HG02678 (cell line): ENCODE results near the gene SLC36A1.
"Not testable (repeated sequence)": the region's sequence is repeated elsewhere in the genome, so short reads cannot be mapped to it uniquely, and the experiment has no call there.

ENCODE experiments used
- ATAC-seq: cut with Tn5 transposase; IDR thresholded peaks from one replicate; pipeline ENCODE4 v1.9.1; 2021; ENCODE audit warnings: mild to moderate bottlenecking, moderate library complexity; ENCODE audit not compliant: unreplicated experiment

SLC36A1 gene

GRCh38 chr5:151447174-151448037 is at the start of gene SLC36A1:
Gene SLC36A1, plus strand, starts transcription at chr5:151447603. Its CDS starts 11,190 bp downstream, at chr5:151458793.
- peak; percentile 75 for ATAC-seq

GRCh38 chr5:151405334-151406160 is 41.9 kb upstream of the SLC36A1 start:
- no peak for ATAC-seq

GRCh38 chr5:151406322-151406947 is 41.0 kb upstream of the SLC36A1 start:
- no peak for ATAC-seq

- ATAC-seq = no peak
Measured at GRCh38 chr5:151408591-151409230, 38.7 kb upstream of the SLC36A1 start.

GRCh38 chr5:151413800-151414199 is 33.6 kb upstream of the SLC36A1 start:
- no peak for ATAC-seq

- no peak for ATAC-seq
Measured at GRCh38 chr5:151414536-151414935, 32.9 kb upstream of the SLC36A1 start.

- ATAC-seq = no peak
Measured at GRCh38 chr5:151417712-151418111, 29.7 kb upstream of the SLC36A1 start.

GRCh38 chr5:151420127-151420526 is 27.3 kb upstream of the SLC36A1 start:
- no peak for ATAC-seq

- no peak for ATAC-seq
Measured at GRCh38 chr5:151424892-151425523, 22.4 kb upstream of the SLC36A1 start.

DNA sequence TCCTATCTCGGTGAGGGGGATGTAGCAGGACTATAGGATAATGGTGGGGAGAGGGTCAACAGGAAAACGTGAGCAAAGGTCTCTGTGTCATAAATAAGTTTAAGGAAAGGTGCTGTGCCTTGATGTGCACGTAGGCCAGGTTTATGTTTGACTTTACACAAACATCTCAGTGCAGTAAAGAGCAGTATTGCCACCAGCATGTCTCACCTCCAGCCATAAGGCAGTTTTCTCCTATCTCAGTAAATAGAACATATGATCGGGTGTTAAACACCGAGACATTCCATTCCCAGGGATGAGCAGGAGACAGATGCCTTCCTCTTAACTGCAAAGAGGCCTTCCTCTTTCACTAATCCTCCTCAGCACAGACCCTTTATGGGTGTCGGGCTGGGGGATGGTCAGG is 21.1 kb upstream of the SLC36A1 start:
- not testable (repeated sequence) for ATAC-seq

DNA sequence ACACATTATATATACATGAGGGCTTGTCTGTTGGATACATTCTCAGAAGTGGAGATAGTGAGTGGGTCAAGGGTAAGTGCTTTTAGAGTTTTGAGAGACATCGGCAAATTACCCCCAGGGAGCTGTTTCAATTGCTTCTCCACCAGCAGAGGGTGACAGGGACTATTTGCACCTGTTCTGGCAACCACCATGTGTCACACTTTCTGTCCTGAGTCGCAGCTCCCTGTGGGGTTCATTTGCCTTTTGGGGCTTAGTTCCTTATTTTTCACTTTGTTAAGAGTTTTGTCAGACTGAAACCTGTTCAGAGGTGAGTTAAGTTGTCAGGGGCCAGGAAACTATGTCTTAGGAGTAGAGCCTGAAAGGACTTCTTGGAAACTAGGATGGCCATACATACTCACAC is 20.1 kb upstream of the SLC36A1 start:
- peak; percentile 98 for ATAC-seq

GRCh38 chr5:151430731-151431130 is 16.7 kb upstream of the SLC36A1 start:
- ATAC-seq = no peak

GRCh38 chr5:151431666-151432065 is 15.7 kb upstream of the SLC36A1 start:
- ATAC-seq = no peak

GRCh38 chr5:151432210-151432609 is 15.2 kb upstream of the SLC36A1 start:
- no peak for ATAC-seq

DNA sequence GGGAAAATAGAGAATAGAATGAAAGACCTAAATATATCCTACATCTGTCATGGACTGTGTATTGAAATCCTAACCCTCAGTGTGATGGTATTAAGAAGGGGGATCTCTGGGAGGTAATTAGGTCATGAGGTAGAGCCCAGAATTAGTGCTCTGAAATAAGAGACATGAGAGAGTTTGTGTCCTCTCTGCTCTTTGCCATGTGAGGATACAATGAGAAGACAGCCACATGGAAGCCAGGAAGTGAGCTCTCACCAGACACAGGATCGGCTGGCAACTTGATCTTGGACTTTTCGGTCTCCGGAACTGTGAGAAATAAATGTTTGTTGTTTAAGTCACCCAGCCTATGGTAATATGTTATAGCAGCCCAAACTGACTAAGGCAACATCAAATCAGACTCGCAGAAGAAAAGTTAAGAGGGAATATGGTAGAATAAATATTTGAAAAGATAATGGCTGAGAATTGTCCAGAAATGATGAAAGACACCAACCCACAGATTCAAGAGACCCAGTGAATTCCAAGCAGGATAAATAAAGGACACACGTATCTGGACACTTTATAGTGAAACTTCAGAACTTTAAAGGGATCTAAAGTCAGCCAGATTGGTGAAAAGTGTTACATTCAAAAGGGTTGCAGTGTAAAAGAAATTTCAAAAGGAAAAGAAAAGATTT is 12.7 kb upstream of the SLC36A1 start:
- ATAC-seq = no peak

DNA sequence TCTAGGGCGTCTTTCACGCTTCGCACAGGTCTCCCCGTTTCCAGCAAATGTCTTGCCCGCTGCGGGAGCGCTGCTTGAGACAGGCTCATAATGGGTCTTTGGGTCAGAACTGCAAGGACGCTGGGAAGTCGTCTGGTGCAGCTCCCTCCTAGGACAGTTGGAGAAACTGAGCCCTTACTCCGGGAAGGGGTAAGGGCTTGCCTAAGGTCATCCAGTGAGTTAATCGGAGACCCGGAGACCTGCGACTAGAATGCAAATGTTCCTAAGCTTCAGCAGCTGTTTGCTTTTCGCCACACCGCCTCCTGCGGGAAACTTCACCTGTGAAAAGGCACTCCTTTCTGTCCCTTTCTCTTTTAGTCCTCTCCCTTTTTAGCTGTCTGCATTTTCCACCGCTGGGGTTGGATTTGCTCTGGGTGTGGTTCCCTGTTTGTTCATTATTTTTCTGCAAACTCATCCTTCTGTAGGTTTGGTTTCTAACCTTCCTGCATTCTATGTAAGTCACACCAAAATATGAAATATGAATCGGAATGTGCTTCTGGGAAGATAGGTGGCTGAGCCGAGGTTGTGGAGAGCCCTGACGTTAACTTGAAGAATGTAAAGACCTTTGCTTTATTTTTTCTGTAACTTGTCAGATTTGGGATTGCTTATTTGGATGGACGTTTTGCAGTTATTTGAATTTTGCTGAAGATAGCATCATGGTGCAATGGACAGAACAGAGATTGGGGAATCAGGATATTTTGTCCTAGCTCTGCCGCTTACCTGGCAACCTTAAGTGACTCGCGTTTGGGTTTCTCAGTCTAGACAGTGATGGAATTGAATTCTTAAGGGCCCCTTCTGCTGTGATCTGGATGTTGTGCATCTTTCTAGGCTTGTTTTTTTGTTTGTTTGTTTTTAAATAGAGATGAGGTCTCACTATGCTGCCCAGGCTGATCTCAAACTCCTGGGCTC is 909 bp downstream of the SLC36A1 start:
- ATAC-seq = peak; percentile 15

- ATAC-seq = no peak
Measured at GRCh38 chr5:151449297-151449696, 1.9 kb downstream of the SLC36A1 start.

DNA sequence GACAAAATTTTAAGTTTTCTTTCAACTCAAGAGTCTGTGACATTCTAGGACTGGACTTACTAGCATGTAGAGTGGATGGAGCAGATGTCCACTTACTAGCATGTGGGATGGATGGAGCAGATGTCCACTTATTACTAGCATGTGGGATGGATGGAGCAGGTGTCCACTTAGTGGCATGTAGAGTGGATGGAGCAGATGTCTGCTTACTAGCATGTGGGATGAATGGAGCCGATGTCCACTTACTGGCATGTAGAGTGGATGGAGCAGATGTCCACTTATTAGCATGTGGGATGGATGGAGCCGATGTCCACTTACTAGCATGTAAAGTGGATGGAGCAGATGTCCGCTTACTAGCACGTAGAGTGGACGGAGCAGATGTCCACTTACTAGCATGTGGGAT is 2.4 kb downstream of the SLC36A1 start:
- no peak for ATAC-seq

GRCh38 chr5:151450605-151451004 is 3.2 kb downstream of the SLC36A1 start:
- no peak for ATAC-seq
